Stimulated activated CD4-positive, alpha-beta T cell treated with anti-CD3 and anti-CD28 coated beads, Interleukin-2, amount 100 ng/mL, for 24 hours (primary cell): ENCODE results near the gene C2CD2.

Experiments used
- DNase-seq, 2 donors: peaks; one replicate each; pipeline ENCODE4 v3.0.0-alpha.2; 2020

Gene C2CD2

GRCh38 chr21:41861255-41861654 is 92.6 kb downstream of the C2CD2 start:
- no peak for DNase-seq

DNA sequence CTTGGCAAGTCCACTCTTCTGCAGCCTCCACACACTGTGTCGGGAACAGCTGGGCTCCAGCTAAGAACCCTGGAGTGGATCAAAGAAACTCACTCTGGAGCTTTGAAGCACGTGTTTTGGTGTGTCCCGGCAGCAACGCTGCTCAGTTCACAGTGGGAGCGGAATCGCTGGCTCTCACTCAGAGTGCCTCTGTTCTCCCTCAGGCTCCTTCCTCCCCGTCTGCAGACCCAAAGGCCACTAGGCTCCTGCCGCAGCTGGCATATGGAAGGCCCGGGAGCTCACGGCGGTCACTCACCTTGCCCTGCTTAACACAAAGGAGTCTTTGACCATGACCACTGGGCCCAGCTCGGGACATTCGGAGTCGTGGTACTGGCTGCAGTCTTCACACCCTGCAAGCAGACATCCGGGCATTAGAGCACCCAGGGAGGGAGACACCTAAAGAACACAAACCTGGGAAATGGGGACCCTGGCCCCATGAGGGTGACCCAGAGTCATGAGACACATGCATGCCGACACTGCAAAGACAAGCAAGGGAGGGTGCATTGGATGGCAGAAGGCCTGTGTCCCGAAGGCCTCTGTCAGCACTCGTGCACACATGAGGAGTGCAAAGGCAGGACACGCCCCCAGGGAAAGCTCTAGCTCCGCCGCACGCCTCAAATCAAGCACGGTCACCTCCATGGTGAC is 94.4 kb downstream of the C2CD2 start:
- DNase-seq: no peak

DNA sequence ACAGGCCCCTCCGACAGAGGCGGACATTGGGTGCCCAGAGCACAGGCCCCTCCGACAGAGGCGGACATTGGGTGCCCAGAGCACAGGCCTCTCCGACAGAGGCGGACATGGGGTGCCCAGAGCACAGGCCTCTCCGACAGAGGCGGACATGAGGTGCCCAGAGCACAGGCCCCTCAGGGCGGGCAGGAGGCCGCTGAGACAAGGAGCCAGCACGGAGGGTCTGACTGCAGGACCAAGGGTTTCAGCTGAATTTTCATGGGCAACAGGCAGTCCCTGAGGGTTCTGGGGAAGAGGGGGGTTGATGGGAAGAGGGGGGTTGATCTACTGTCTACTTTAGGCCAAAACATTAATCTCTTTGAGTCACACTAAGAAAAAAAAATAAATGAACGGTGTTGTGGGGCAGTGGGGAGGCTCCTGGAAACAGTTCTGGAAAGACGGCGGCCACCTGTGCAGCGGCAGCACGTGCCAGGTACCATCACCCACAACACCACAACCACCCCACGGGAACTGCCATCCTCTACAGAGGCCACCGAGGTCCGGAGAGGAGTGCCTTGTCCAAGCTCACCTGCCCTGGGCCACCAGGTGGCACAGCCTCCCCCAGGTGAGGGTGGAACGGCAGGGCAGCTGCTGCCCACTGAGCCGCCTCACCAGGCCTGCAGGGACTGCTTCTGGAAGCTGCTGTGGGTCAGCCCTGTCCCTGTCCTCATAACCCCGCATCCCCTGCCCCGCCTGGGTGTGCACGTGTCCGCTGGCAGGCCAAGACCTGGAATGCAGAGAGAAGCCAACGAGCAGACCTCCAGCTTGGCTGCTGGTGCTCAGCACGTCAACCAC is 95.1 kb downstream of the C2CD2 start:
- no peak for DNase-seq

- no peak for DNase-seq
These were observed 96.0 kb downstream of the C2CD2 start for GRCh38 chr21:41857771-41858300.

DNA sequence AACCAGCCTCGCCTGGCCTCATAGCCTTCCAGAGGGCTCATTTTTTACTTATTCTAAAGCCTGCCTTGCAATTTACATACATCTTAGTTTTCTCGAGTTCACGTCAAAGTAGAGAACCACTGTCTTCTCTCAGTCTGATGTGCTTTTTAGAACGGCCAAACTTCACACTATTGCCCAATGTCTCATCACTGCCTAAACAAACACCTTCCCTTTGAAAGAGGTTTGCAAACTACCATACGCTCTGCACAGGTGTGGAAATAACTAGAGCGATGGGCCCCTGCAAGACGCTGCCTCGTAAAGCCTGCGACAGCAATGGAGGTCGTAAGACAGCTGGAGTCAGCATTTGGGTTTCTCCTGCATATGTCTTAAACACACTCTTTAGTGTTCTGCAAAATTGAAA is 97.2 kb downstream of the C2CD2 start:
- DNase-seq: no peak

- DNase-seq: no peak
These were observed 99.3 kb downstream of the C2CD2 start for GRCh38 chr21:41854426-41854995.

- no peak for DNase-seq
These were observed 100.9 kb downstream of the C2CD2 start for GRCh38 chr21:41852929-41853320.

DNA sequence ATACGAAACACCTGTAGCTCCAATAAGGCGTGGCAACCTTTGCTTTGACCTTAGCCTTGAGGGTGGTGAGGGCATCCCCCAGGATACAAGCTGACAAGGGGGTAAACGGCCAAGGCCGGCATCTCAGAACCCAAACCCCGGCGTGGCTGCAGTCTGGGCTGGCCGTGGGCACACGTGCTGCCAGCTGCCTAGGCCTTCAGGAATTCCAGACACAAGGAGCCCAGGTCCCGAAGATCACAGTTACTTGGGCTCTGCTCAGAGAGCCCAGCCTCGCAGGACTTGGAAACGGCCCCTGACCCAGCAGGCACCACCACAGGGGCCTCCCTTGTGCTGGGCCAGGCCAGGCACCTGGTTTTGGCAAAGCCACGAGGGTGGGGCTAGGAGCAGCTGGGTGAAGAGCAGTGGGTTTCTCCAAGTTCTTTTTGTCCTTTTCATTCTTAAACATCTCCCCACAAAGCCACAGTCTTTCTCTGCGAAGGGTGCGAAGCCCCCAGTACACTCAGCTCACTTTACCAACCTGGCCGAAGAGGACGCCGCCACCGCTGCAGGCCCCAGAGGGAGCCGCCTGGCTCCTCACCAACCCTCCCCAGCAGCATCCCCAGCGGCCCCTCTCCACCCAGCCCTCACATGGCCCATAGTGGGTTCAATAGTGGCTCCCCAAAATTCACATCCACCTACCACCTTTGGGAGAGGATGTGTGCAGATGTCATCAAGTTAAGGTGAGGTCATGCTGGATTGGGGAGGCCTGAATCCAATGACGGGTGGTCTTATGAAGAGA is 101.5 kb downstream of the C2CD2 start:
- no peak for DNase-seq

- no peak for DNase-seq
These were observed 102.6 kb downstream of the C2CD2 start for GRCh38 chr21:41851090-41851790.

DNA sequence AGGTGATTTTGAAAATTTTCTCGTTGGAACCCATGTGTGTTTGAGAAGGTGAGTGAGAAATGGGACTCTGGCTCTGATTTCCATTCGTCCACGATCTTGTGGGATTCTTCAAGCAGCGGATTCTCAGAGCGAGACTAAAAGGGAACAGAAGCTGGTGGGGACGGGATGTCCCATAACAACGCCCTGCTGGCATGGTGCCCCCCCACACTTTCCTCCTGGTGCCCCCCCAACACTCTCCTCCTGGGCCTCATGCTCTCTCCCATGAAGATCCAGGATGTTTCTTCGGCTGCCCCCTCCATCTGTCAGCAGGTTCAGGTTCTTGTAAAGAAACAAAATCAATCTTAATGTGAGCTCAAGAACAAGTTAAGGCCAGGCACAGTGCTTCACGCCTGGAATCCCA is 103.7 kb downstream of the C2CD2 start:
- DNase-seq: no peak

GRCh38 chr21:41848958-41849580 is 104.7 kb downstream of the C2CD2 start:
- DNase-seq: no peak

DNA sequence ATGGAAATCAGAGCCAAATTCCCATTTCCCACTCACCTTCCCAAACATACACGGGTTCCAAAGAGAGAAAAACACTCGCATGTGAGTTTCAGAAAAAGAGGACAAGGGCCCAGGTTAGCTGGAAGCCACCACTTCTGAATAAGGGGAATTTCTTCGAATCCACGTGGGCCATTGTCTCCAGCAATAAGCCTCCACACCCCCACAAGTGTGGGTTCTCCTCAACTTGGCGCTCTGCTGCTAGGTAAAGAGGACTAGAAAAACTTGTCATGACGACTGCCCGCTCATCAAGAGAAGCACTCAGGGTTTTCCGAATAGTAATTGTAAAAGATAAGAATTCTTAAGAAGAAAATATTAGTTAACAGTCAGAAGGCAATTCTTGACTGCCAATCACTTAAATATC is 105.3 kb downstream of the C2CD2 start:
- no peak for DNase-seq

DNA sequence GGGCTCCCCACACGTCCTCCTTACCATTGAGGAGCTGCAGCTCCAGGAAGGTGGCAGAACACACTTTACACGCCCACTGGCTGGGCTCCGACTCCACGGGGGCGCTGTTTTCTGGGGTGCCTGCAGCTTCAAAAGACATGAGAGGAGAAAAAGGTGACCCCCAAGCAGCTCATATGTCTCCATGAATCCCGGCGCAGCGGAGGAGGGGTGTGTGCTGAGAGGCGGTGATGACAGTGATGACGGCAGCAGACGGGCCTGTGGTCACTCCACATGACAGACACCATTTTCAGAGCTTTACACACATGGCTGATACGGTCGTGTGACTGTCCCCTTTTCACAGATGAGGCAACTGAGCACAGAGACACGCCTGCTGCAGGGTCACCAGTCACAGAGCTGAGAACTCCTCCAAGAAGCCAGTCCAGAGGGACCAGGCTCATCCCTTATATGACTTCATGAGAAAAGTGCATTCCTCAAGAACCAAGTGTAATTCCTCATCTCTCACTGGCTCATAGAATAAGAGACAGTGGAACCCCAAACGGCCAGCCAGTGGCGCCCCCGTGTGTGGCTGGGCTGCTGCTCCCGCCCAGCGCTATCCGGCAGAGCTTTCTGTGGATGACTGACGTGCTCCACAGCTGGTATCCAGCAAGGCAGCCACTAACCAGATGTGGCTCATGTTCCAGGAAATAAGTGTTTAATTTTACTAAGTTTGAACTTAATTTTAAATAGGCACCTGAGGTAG is 106.6 kb downstream of the C2CD2 start:
- DNase-seq: no peak

GRCh38 chr21:41846536-41846935 is 107.3 kb downstream of the C2CD2 start:
- no peak for DNase-seq

- DNase-seq: no peak
These were observed 107.8 kb downstream of the C2CD2 start for GRCh38 chr21:41846033-41846317.

DNA sequence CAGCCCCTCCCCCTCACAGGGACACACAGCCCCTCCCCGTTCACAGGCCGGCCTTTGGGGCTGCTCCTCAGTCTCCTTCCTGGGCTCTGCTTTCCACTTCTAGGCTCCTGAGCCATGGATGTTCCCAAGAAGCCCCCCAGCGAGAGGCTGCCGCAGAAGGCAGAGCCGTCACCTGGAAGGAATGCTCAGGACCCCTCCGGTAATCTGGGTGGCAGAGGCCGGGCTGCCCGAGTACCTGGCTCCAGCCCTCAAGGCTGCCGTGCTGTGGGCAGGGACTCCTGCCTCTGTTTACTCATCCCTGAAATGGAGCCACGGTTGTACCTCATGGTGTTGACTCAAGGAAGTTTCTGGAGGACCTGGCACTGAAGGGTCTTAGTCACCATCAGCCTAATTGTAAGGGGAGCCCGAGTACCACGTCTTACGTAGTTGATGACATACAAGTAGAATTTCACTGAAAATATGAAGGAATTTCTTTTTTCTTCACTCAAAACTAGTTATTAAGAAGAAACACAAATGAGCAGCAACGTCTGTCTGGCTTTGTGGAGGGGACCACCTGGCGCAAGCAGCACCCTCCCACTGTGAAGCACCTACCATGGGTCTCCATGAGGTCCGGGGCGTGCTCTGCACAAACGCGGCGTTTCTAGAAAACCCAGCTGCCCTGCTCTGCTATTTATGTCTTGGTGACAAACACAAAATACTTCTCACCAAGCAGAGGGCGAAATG is 108.3 kb downstream of the C2CD2 start:
- no peak for DNase-seq

DNA sequence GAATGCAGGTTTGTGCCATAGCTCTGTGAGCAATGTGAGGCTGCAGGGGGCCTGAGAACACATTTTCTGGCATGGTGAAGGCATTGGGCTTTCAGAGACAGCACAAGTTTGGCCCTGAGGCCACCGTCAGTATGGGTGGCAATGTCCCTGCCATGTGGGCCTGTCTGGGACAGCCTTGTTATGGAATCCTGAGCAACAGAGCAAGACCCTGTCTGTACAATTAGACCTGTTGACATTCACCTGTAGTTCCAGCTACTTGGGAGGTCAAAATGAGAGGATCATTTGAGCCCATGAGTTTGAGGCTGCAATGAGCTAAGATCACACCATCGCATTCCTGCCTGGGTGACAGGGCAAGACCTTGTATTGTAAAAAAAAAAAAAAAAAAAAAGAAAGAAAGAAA is 110.2 kb downstream of the C2CD2 start:
- no peak for DNase-seq

- no peak for DNase-seq
These were observed 112.9 kb downstream of the C2CD2 start for GRCh38 chr21:41840880-41841279.

DNA sequence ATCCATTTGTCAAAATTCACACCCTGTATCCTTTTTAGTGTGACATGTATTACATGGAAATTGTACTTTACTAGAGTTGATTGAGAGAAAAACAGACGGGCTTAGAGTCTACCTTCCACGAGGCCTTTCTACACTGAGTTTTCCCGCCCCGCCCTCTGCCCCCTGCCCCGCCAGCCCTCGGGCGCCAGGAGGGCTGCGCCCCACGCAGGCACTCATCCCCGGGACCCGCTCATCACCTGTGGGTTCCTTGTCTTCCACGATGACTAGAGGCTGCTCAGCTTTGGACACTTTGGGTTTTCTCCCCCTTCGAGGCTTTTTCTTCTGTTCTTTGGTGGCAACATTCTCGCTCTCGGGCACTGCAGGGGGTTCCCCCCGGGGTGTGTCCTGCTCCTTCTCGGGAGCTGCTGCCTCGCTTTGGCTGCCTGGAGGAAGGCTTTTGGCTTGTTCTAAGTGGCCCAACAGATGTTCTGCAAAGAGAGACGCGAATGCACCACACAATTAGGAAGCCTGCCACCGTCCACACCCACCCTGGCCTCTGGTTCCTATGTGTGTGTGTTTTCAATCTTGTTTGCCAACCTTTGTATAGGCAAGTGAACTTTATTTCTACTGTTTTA is 114.3 kb downstream of the C2CD2 start:
- DNase-seq: no peak

DNA sequence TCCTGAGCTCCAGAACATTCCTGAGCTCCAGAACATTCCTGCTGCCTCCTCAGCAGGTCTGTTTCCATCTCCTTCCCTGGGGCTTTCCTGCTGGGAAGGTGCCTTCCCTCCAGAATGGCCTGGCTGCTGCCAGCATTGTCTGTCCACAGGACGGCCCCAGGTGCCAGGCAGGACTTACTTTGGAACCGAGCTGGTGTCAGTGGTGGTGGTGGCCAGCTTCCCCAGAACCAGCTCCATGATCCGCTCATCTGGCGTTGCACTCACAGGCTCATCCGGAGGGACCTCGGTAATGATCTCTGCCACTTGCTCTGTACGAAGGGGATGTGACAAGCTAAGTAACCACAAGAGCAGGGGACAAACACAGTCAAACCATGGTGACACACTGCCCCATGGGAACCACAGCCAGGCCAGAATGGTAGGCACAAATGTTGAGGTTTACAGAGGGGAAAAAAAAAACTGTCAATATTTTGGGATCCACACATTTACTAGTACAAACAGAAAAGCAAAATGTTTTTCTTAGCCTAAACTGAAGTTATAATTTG is 116.0 kb downstream of the C2CD2 start:
- no peak for DNase-seq
